ENCODE results near the gene PITPNM1.
"Not testable (repeated sequence)": the region's sequence is repeated elsewhere in the genome, so short reads cannot be mapped to it uniquely, and the experiment has no call there.

GRCh38 chr11:67476692-67477091, 28.5 kb downstream of the PITPNM1 start:
- not testable (repeated sequence) for TF ChIP-seq CTCF (IDR thresholded peaks at IDR 0.05; ENCODE audit: insufficient read depth, low read length, poor library complexity, severe bottlenecking); EZH2phosphoT487 (conservative IDR thresholded peaks at IDR 0.05; ENCODE audit: low read length)

Measured in SU-DHL-6 (cell line).